GM12873 (cell line): ENCODE data around the gene PRLH.

Experiments
- TF ChIP-seq, protein P1 (sequence below): IDR thresholded peaks from 2 replicates; pipeline ENCODE4 v1.5.1; 2012; ENCODE audit warnings: low read depth, mild to moderate bottlenecking, moderate library complexity, low read length, control low read depth; ENCODE audit not compliant: insufficient read depth; ENCODE audit errors: missing control alignments

The PRLH gene

GRCh38 chr2:237540823-237541222 is 25.6 kb upstream of the PRLH start:
- TF ChIP-seq, protein P1, sequence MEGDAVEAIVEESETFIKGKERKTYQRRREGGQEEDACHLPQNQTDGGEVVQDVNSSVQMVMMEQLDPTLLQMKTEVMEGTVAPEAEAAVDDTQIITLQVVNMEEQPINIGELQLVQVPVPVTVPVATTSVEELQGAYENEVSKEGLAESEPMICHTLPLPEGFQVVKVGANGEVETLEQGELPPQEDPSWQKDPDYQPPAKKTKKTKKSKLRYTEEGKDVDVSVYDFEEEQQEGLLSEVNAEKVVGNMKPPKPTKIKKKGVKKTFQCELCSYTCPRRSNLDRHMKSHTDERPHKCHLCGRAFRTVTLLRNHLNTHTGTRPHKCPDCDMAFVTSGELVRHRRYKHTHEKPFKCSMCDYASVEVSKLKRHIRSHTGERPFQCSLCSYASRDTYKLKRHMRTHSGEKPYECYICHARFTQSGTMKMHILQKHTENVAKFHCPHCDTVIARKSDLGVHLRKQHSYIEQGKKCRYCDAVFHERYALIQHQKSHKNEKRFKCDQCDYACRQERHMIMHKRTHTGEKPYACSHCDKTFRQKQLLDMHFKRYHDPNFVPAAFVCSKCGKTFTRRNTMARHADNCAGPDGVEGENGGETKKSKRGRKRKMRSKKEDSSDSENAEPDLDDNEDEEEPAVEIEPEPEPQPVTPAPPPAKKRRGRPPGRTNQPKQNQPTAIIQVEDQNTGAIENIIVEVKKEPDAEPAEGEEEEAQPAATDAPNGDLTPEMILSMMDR = no peak

DNA sequence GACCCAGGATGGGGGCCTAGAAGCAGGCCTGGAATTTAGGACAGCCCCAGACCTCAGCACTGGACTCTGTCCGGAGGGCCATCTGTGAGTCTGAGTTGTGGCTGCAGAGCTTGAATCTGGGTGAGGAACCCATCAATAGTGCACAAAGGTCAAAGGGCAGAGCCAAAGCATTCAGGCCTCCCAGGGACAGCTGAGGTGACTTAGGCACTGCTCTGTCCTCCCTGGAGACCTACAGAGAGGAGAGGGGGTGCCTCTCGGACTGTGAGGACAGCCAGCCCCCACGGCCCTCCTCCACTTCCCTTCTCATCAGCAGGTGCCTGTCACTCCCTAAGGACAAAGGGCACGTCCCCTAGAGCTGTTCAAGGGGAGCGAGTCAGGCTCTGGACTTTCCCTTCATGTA is 25.1 kb upstream of the PRLH start:
- TF ChIP-seq, protein P1 = no peak

DNA sequence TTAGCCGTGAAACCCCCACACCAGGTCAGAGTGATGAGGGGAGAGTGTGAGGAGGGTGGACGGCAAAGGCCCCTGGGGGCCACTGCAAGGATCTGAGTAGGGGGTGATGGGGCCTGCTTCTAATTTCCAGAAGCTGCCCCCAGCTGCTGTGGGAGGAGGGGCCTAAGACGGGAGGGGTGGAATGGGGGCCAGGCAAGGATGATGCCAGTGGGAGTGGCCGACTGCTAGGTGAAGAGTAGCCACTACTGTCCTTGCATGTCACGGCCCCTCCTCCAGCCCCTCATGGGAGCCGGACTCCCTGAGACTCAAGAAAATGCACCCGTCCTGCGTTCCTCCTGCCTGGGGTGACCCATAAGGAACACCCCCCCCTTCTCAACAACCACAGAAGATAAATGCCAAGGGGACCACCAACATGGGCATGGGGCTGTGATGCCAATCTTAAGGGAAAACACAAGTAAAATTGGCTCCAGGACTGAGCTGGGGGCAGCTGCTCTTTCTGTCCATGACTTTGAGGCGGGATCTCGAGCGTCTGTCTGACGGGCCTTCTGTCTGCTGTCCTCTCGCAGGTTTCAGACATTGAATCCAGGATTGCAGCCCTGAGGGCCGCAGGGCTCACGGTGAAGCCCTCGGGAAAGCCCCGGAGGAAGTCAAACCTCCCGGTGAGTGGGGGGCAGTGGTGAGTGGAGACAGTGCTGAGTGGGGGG is 24.2 kb upstream of the PRLH start:
- TF ChIP-seq, protein P1 = no peak

DNA sequence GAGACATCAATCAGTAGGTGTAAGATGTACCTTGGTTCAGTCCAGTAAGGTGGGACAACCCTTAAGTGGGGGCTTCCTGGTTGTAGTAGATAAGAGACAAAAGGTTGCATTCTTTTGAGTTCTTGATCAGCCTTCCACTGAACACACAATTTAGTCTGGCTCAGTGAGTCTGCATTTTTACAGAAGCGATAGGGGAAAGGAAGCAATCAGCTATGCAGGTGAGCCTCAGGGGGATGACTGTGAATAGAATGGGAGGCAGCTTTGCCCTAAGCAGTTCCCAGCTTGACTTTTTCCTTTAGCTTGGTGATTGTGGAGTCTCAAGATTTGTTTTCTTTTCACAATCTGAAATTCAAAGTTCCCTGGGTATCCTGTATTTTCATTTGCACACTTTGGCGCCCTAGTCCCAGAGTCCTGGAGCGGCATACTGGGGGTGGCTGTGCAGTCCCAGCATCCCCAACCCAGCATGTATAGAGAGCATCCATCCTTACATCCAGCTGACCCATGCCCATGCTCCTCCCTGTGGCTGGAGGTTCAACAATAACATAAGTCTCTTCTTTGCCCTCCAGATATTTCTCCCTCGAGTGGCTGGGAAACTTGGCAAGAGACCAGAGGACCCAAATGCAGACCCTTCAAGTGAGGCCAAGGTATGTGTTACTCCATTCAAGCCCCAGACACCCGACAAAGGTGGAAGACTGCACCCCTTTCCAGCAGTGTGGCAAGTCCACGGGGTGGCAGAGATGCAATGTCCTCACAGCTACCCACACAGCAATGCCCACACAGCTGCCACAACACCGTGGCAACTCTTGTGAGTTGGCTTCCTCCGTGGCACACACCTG is 20.1 kb upstream of the PRLH start:
- TF ChIP-seq, protein P1 = no peak

- TF ChIP-seq, protein P1 = no peak
Observed at GRCh38 chr2:237546876-237547395, 19.4 kb upstream of the PRLH start.

DNA sequence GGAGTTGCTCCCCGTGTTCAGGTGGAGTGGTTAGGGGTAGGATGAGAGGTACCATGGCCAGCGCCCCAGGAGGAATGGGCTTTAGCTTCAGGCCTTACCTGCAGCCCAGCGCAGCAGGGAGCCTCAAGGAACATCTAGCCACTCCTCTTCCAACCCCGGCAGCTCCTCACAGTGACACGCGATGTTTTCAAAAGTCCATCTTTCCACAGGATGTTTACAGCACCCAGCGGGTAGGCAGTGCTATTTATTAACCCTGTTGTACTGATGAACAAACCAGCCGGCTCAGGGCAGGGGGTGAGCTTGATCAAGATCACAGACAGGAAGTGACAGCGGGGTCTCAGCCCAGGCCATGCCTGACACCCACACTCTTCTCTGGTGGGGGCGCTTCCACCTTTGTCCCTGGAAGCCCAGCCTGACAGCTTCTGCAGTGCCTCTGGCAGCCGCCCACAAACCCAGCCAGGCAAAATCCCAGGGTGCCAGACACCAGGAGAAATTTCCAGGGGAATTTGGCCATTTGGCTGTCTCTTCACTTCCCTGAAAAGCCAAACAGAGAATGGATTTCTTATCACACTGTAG is 18.4 kb upstream of the PRLH start:
- TF ChIP-seq, protein P1 = no peak

GRCh38 chr2:237549216-237549615 is 17.2 kb upstream of the PRLH start:
- TF ChIP-seq, protein P1 = no peak
